Measurements from ENCODE around the gene PRICKLE4. TPM values are rescaled to one million over a fixed set of nuclear protein-coding genes. Genes with fewer than 3 reads are reported as not detected.
"Not testable (repeated sequence)": the region's sequence is repeated elsewhere in the genome, so short reads cannot be mapped to it uniquely, and the experiment has no call there.

PRICKLE4 gene
- total RNA-seq, 1 donor from 2014 or later, result 2.6 TPM

DNA sequence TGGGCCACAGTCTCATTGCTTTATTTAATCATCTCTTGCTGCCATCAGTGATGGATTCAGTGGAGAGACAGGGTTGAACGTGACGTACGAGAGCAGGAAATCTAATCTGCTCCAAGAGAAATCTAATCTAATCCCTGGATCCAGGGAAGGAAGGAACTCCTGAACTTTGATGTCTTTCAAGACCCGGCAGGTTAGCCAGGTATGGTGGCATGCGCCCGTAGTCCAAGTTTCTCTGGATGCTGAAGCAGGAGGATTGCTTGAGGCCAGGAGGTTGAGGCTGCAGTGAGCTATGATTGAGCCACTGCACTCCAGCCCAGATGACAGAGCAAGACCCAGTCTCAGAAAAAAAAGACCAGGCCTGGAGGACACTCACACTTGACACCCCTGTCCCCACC is 21.9 kb upstream of the PRICKLE4 start:
- Histone ChIP-seq H3K9ac (ENCODE audit: low read depth in 1 of 3, low read length in 3 of 3) (no peak overlapping the region), H3K9me3 (ENCODE audit: control insufficient read depth in 3 of 3, low read length in 3 of 3) (no peaks in the 10 kb centered on the region), H3K4me3 (ENCODE audit: low read length in 3 of 3) (no peak overlapping the region), H3K27ac (ENCODE audit: low read depth, low read length) (no peak overlapping the region), H3K4me1 (ENCODE audit: control insufficient read depth in 3 of 3, insufficient read depth in 3 of 3, low read length in 3 of 3) (peaks cover 0 to 7% (median 2%) of the 10 kb centered on the region in 3 donors), H3K36me3 (ENCODE audit: control insufficient read depth in 3 of 3, insufficient read depth in 3 of 3, low read length in 3 of 3) (no peaks in the 10 kb centered on the region), H3K27me3 (ENCODE audit: control insufficient read depth in 3 of 3, insufficient read depth in 3 of 3, low read length in 3 of 3) (no peaks in the 10 kb centered on the region)

DNA sequence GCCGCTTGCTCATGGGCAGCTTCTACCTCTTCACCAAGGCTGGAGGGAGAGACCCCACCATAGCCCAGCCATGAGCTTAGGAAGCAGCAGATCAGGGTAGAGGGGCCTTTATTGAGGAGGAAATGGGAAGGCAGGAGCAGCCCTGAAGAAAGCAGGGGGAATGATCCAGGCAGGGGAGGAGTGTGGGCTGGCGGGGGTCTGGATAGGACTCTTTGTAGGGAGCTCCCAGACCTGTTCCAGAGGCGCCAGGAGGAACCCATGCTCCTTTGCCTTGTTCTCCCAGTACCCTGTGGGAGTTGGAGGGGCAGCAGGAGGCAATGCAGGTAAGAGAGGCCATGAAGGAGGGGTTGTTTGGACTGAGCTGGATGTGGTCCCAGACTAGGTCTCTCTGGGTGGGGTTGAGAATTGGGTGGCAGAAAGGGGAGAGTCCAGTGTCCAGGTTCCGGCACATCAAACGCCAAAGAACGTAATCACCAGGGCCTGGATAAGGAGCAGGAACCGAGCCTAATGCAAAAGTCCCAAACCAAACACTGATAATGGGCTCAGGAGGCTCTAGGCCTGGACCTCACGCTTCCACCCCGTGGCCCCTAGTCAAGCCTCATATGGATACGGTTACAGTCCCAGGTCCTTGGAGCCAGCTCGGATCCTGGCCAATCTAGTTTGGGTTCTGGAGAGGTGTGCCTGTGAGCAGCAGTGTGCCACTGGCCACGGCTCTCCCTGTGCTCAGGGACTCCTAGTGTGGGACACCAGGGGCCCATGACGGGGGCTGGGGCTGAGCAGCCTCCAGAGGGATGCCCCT is 21.3 kb upstream of the PRICKLE4 start:
- Histone ChIP-seq H3K36me3 (ENCODE audit: control insufficient read depth in 3 of 3, insufficient read depth in 3 of 3, low read length in 3 of 3) (no peaks in the 10 kb centered on the region), H3K4me1 (ENCODE audit: control insufficient read depth in 3 of 3, insufficient read depth in 3 of 3, low read length in 3 of 3) (peaks cover 0 to 7% (median 2%) of the 10 kb centered on the region in 3 donors), H3K4me3 (ENCODE audit: low read length in 3 of 3) (no peak overlapping the region), H3K9ac (ENCODE audit: low read depth in 1 of 3, low read length in 3 of 3) (no peak overlapping the region), H3K9me3 (ENCODE audit: control insufficient read depth in 3 of 3, low read length in 3 of 3) (no peaks in the 10 kb centered on the region), H3K27ac (ENCODE audit: low read depth, low read length) (no peak overlapping the region), H3K27me3 (ENCODE audit: control insufficient read depth in 3 of 3, insufficient read depth in 3 of 3, low read length in 3 of 3) (no peaks in the 10 kb centered on the region)

DNA sequence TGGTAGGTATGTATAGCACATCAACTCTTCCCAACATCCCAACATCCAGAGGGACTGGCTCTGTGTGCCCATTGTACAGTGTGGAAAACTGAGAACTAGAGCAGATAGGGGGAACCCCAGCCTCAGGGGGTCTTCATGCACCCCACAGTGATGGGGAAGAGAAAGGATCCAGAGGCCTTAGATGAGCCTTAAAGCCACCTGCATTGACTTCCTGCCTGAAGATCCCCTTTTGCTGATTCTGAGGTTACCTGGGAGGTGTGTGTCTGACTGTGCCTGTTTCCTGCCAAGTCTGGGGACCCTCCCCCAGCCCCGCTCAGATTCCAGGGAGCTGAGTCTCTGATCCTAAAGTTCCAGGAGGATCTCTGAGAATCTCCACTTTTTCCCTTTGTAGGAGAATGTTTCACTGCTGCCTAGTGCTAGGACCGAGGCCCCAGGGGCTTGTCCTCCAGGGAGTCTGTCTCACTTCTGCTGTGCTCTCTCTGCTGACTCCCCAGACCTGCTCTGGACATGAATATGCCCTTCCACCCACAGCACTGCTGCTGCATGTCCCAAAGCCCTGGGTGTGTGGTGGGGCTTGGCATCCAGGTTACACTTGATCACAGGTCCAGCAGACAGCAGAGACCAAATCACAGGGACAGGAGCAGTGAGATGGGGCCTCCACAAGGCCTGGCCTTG is 20.5 kb upstream of the PRICKLE4 start:
- Histone ChIP-seq H3K4me1 (ENCODE audit: control insufficient read depth in 3 of 3, insufficient read depth in 3 of 3, low read length in 3 of 3) (peaks cover 0 to 7% (median 2%) of the 10 kb centered on the region in 3 donors), H3K27me3 (ENCODE audit: control insufficient read depth in 3 of 3, insufficient read depth in 3 of 3, low read length in 3 of 3) (no peaks in the 10 kb centered on the region), H3K4me3 (ENCODE audit: low read length in 3 of 3) (no peak overlapping the region), H3K36me3 (ENCODE audit: control insufficient read depth in 3 of 3, insufficient read depth in 3 of 3, low read length in 3 of 3) (no peaks in the 10 kb centered on the region), H3K9ac (ENCODE audit: low read depth in 1 of 3, low read length in 3 of 3) (no peak overlapping the region), H3K27ac (ENCODE audit: low read depth, low read length) (no peak overlapping the region), H3K9me3 (ENCODE audit: control insufficient read depth in 3 of 3, low read length in 3 of 3) (no peaks in the 10 kb centered on the region)

DNA sequence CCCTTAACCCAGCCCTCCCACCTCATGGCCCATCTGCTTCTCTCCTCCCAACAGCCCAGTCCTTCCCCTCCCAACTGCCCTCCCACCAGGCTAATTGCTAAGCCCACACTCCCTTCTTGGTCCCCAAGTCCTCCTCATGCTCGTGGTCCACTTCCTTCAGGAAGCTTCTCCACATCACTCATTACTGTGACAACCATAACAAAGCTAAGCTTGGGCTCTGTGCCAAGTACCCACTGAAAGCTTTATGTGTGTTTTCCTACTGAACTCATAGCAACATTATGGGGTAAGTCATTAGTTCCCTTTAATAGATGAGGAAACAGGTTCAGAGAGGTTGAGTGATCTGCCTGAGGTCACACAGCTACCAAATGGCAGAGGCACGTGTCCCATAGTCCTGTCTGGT is 17.1 kb upstream of the PRICKLE4 start:
- Histone ChIP-seq H3K9ac (ENCODE audit: low read depth in 1 of 3, low read length in 3 of 3) (no peak overlapping the region), H3K4me3 (ENCODE audit: low read length in 3 of 3) (no peak overlapping the region), H3K4me1 (ENCODE audit: control insufficient read depth in 3 of 3, insufficient read depth in 3 of 3, low read length in 3 of 3) (peaks cover 4 to 9% (median 5%) of the 10 kb centered on the region in 3 donors), H3K27ac (ENCODE audit: low read depth, low read length) (no peak overlapping the region), H3K9me3 (ENCODE audit: control insufficient read depth in 3 of 3, low read length in 3 of 3) (no peaks in the 10 kb centered on the region), H3K27me3 (ENCODE audit: control insufficient read depth in 3 of 3, insufficient read depth in 3 of 3, low read length in 3 of 3) (no peaks in the 10 kb centered on the region), H3K36me3 (ENCODE audit: control insufficient read depth in 3 of 3, insufficient read depth in 3 of 3, low read length in 3 of 3) (no peaks in the 10 kb centered on the region)

DNA sequence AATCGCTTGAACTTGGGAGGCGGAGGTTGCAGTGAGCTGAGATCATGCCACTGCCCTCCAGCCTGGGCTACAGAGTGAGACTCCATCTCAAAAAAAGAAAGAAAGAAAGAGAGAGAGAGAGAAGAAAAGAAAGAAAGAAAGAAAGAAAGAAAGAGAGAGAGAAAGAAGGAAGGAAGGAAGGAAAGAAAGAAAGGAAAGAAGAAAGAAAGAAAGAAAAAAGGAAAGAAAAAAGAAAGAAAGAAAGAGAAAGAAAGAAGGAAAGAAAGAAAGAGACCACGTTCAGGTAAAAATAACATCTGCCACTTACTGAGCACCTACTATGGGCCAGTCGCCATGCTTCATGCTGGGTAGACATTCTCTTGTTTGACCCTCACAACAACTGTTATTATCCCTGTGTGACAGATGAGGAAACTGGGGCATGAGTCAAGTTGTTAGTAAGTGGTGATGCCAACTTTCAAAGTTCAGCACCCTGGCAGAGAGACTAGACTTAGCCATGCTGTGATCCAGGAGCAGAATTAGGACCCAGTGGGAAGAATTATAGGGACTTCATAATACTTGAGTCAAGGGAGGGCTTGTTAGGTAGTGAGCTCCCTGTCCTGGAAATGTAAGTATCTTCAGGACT is 14.4 kb upstream of the PRICKLE4 start:
- H3K9ac ChIP-seq (ENCODE audit: low read depth in 1 of 3, low read length in 3 of 3); H3K4me3 ChIP-seq (ENCODE audit: low read length in 3 of 3); H3K27ac ChIP-seq (ENCODE audit: low read depth, low read length); H3K4me1 ChIP-seq (ENCODE audit: control insufficient read depth in 3 of 3, insufficient read depth in 3 of 3, low read length in 3 of 3); H3K9me3 ChIP-seq (ENCODE audit: control insufficient read depth in 3 of 3, low read length in 3 of 3); H3K27me3 ChIP-seq (ENCODE audit: control insufficient read depth in 3 of 3, insufficient read depth in 3 of 3, low read length in 3 of 3): not testable (repeated sequence)
- peaks cover 6 to 10% (median 9%) of the 10 kb centered on the region in 3 donors for H3K36me3 ChIP-seq (ENCODE audit: control insufficient read depth in 3 of 3, insufficient read depth in 3 of 3, low read length in 3 of 3)

DNA sequence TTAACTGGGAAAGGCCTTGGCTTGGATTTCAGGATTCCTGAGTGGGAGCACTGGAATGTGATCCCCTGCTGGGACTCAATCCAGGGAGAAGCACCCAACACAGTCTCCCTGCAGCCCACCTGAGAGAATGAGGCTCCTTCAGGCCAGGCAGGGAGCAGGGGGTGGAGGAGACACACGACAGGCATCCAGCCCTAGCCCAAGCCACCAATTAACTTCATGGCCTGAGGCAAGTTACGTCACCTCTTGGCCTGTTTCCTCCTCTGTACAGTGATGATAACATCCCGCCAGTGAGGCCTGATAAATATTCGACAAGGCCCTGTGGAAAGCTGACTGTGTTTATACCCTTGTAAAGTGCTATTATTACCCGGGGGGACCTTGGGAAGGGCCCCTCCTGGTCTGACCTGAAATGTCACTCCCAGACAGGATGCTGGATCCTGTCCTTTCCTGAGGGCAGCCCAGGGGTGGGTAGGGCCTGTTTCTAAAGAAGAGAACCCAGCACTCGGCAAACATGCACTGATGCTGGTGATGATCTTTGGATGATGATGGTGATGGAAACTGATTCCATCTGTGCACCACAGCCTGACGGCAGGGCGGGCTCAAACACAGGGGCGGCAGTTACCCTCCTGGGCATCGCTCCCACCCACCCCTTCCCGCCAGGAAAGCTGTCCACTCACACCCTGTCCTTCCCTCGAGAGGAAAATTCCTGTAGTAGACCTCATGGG is 13.3 kb upstream of the PRICKLE4 start:
- H3K27me3 ChIP-seq (ENCODE audit: control insufficient read depth in 3 of 3, insufficient read depth in 3 of 3, low read length in 3 of 3), result no peaks in the 10 kb centered on the region
- H3K9ac ChIP-seq (ENCODE audit: low read depth in 1 of 3, low read length in 3 of 3), result peak overlapping the region in 2 of 3 donors; percentile 20 to 33
- H3K27ac ChIP-seq (ENCODE audit: low read depth, low read length), result no peak overlapping the region
- H3K9me3 ChIP-seq (ENCODE audit: control insufficient read depth in 3 of 3, low read length in 3 of 3), result no peaks in the 10 kb centered on the region
- peaks cover 4 to 9% (median 5%) of the 10 kb centered on the region in 3 donors for H3K4me1 ChIP-seq (ENCODE audit: control insufficient read depth in 3 of 3, insufficient read depth in 3 of 3, low read length in 3 of 3)
- no peak overlapping the region for H3K4me3 ChIP-seq (ENCODE audit: low read length in 3 of 3)
- peaks cover 17 to 20% (median 19%) of the 10 kb centered on the region in 3 donors for H3K36me3 ChIP-seq (ENCODE audit: control insufficient read depth in 3 of 3, insufficient read depth in 3 of 3, low read length in 3 of 3)

DNA sequence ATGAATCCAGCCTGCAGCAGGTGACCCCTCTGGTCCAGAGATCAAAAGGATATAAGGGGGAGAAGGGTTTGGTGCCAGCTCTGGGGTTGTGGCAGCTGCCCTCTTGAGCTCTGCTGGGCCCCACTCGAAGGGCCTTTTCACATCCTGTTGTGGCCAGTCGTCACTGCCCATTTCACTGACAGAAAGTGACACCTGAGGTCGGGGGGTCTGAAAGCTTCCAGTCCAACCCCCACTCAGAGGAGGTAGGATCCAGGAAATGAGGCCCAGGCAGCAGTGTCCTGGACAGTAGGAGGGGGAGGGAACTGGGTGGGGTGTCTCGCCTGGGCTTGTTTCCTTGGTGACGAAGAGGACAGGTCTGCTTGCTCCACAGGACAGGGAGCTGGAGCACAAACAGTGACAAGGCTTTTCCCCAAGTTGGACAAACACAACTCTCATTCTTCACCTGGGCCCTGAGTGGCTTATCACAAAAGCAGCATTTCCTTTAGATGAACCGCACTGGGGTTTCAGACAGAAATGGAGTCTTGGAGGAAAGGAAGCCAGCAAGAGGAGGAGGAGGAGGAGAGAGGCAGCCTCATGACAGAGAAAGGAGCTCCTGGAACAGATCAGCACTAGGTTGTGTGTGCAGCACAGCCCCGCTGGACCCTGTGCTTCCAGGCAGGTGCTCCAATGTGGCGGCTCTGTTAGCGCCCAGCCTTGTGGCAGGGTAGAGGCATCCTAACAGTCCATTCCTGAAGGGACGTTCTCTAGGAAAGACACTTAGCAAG is 11.9 kb upstream of the PRICKLE4 start:
- H3K36me3 ChIP-seq (ENCODE audit: control insufficient read depth in 3 of 3, insufficient read depth in 3 of 3, low read length in 3 of 3), result peaks cover 22 to 25% (median 23%) of the 10 kb centered on the region in 3 donors
- no peak overlapping the region for H3K27ac ChIP-seq (ENCODE audit: low read depth, low read length)
- H3K4me3 ChIP-seq (ENCODE audit: low read length in 3 of 3), result no peak overlapping the region
- no peaks in the 10 kb centered on the region for H3K9me3 ChIP-seq (ENCODE audit: control insufficient read depth in 3 of 3, low read length in 3 of 3)
- H3K4me1 ChIP-seq (ENCODE audit: control insufficient read depth in 3 of 3, insufficient read depth in 3 of 3, low read length in 3 of 3), result peaks cover 4 to 9% (median 5%) of the 10 kb centered on the region in 3 donors
- H3K9ac ChIP-seq (ENCODE audit: low read depth in 1 of 3, low read length in 3 of 3), result no peak overlapping the region
- H3K27me3 ChIP-seq (ENCODE audit: control insufficient read depth in 3 of 3, insufficient read depth in 3 of 3, low read length in 3 of 3), result no peaks in the 10 kb centered on the region

DNA sequence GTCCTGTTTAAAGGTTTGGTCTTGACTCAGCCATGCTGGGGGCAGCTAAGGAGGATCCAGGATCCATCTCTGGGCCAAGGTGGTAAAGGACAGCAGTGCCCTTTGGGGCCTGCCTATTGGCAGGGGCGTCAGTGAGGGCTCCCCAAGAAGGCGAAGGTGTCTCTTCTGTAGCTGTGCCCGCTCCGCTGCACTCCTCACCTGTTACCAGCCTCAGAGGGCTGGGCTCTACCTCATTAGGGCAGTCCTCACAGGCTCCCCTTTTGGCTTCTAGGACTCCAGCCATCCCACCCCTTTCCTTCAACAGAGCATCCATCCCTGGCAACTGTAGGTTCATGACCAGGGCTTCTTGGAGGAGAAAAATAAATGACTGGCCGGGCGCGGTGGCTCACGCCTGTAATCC is 11.2 kb upstream of the PRICKLE4 start:
- Histone ChIP-seq H3K9me3 (ENCODE audit: control insufficient read depth in 3 of 3, low read length in 3 of 3) (no peaks in the 10 kb centered on the region), H3K27ac (ENCODE audit: low read depth, low read length) (no peak overlapping the region), H3K36me3 (ENCODE audit: control insufficient read depth in 3 of 3, insufficient read depth in 3 of 3, low read length in 3 of 3) (peaks cover 26 to 28% (median 27%) of the 10 kb centered on the region in 3 donors), H3K27me3 (ENCODE audit: control insufficient read depth in 3 of 3, insufficient read depth in 3 of 3, low read length in 3 of 3) (no peaks in the 10 kb centered on the region), H3K9ac (ENCODE audit: low read depth in 1 of 3, low read length in 3 of 3) (no peak overlapping the region), H3K4me1 (ENCODE audit: control insufficient read depth in 3 of 3, insufficient read depth in 3 of 3, low read length in 3 of 3) (peaks cover 4 to 9% (median 5%) of the 10 kb centered on the region in 3 donors), H3K4me3 (ENCODE audit: low read length in 3 of 3) (no peak overlapping the region)

DNA sequence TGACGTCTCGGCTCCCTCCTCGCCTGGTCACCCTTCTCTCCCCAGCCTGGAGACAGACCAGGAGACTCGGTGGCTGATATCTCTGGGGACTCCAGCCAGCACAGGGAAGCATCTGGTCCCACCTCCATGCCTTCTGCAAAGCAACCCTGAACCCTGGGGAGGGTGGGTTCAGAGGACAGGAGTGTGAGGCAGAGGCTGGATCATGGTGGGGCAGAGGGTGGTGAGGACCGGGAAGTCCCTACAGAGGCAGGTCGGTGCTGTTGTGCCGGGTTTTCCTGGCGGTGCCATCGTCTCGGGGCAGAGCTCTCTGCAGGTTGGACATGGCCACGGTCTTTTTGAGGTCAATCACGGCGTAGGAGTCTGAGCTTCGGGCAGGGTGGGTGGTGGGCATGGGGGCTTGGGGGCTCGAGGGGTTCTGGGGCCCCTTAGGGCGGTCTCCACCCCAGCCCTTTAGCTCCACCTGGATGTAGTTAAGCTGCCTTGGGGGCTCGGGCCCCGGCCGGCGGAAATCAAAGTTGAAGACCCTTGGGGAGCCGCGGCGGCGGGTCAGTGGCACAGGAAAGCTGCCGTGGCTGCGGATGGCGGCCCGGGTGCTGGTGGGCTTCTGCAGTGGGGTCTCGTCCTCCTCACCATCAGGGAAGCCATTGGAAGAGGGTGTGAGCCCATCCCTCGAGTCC is 10.1 kb upstream of the PRICKLE4 start:
- Histone ChIP-seq H3K4me3 (ENCODE audit: low read length in 3 of 3) (no peak overlapping the region), H3K4me1 (ENCODE audit: control insufficient read depth in 3 of 3, insufficient read depth in 3 of 3, low read length in 3 of 3) (peaks cover 4 to 9% (median 5%) of the 10 kb centered on the region in 3 donors), H3K36me3 (ENCODE audit: control insufficient read depth in 3 of 3, insufficient read depth in 3 of 3, low read length in 3 of 3) (peaks cover 37 to 40% (median 39%) of the 10 kb centered on the region in 3 donors), H3K9me3 (ENCODE audit: control insufficient read depth in 3 of 3, low read length in 3 of 3) (no peaks in the 10 kb centered on the region), H3K27me3 (ENCODE audit: control insufficient read depth in 3 of 3, insufficient read depth in 3 of 3, low read length in 3 of 3) (no peaks in the 10 kb centered on the region), H3K9ac (ENCODE audit: low read depth in 1 of 3, low read length in 3 of 3) (no peak overlapping the region), H3K27ac (ENCODE audit: low read depth, low read length) (no peak overlapping the region)
